ENCODE data around the gene PHLDB2. TPM values are rescaled to one million over a fixed set of nuclear protein-coding genes. Genes with fewer than 3 reads are reported as not detected.

PHLDB2 gene
- total RNA-seq, 1 donor from 2014 or later, result 57.2 TPM

GRCh38 chr3:111895071-111895470 is 36.0 kb downstream of the PHLDB2 start:
- Histone ChIP-seq H3K27me3 (ENCODE audit: control insufficient read depth, insufficient read depth, low read length) (no peaks in the 10 kb centered on the region), H3K4me3 (ENCODE audit: low read depth, low read length) (no peak overlapping the region), H3K36me3 (ENCODE audit: control insufficient read depth, insufficient read depth, low read length) (peaks cover 3% of the 10 kb centered on the region)
- TF ChIP-seq CTCF (IDR thresholded peaks at IDR 0.05; ENCODE audit: insufficient read depth, low read length, poor library complexity, severe bottlenecking), result peak; percentile 19
- no peak for DNase-seq (ENCODE audit: low read depth)

GRCh38 chr3:111899966-111900365 is 40.9 kb downstream of the PHLDB2 start:
- H3K27me3 ChIP-seq (ENCODE audit: control insufficient read depth, insufficient read depth, low read length), result no peaks in the 10 kb centered on the region
- no peaks in the 10 kb centered on the region for H3K36me3 ChIP-seq (ENCODE audit: control insufficient read depth, insufficient read depth, low read length)
- no peak for TF ChIP-seq CTCF (IDR thresholded peaks at IDR 0.05; ENCODE audit: insufficient read depth, low read length, poor library complexity, severe bottlenecking)
- no peak for DNase-seq (ENCODE audit: low read depth)
- no peak overlapping the region for H3K4me3 ChIP-seq (ENCODE audit: low read depth, low read length)

GRCh38 chr3:111901637-111902036 is 42.6 kb downstream of the PHLDB2 start:
- DNase-seq (ENCODE audit: low read depth), result no peak
- no peak for TF ChIP-seq CTCF (IDR thresholded peaks at IDR 0.05; ENCODE audit: insufficient read depth, low read length, poor library complexity, severe bottlenecking)
- Histone ChIP-seq H3K4me3 (ENCODE audit: low read depth, low read length) (no peak overlapping the region), H3K36me3 (ENCODE audit: control insufficient read depth, insufficient read depth, low read length) (no peaks in the 10 kb centered on the region), H3K27me3 (ENCODE audit: control insufficient read depth, insufficient read depth, low read length) (no peaks in the 10 kb centered on the region)

- no peaks in the 10 kb centered on the region for H3K36me3 ChIP-seq (ENCODE audit: control insufficient read depth, insufficient read depth, low read length)
- TF ChIP-seq CTCF (IDR thresholded peaks at IDR 0.05; ENCODE audit: insufficient read depth, low read length, poor library complexity, severe bottlenecking), result no peak
- no peak overlapping the region for H3K4me3 ChIP-seq (ENCODE audit: low read depth, low read length)
- no peaks in the 10 kb centered on the region for H3K27me3 ChIP-seq (ENCODE audit: control insufficient read depth, insufficient read depth, low read length)
- DNase-seq (ENCODE audit: low read depth), result no peak
Measured at GRCh38 chr3:111902534-111902933, 43.5 kb downstream of the PHLDB2 start.

- TF ChIP-seq CTCF (IDR thresholded peaks at IDR 0.05; ENCODE audit: insufficient read depth, low read length, poor library complexity, severe bottlenecking), result no peak
- no peaks in the 10 kb centered on the region for H3K27me3 ChIP-seq (ENCODE audit: control insufficient read depth, insufficient read depth, low read length)
- DNase-seq (ENCODE audit: low read depth), result peak; percentile 82
- no peak overlapping the region for H3K4me3 ChIP-seq (ENCODE audit: low read depth, low read length)
- no peaks in the 10 kb centered on the region for H3K36me3 ChIP-seq (ENCODE audit: control insufficient read depth, insufficient read depth, low read length)
Measured at GRCh38 chr3:111903067-111903511, 44.0 kb downstream of the PHLDB2 start.
